Umbilical cord (tissue), 2 donors: ENCODE results near the gene MYO1E. TPM values are rescaled to one million over a fixed set of nuclear protein-coding genes. Genes with fewer than 3 reads are reported as not detected.

ENCODE experiments used
- DNase-seq: peaks from one replicate; pipeline ENCODE4 v3.0.0-alpha.2; 2015; ENCODE audit warnings: low spot score
- total RNA-seq: library from RNA; depleted of rRNA; stranded (reverse); fragments of >200 nt; gene quantifications from one replicate; pipeline ENCODE4 v1.2.3, GENCODE V29; 2014; ENCODE audit warnings: low replicate concordance; ENCODE audit not compliant: insufficient read depth

Gene MYO1E
- total RNA-seq, 1 donor from 2014 or later, result 103 TPM

- peak; percentile 32 for DNase-seq
Measured at GRCh38 chr15:59196416-59196815, 176.3 kb downstream of the MYO1E start.

- no peak for DNase-seq
Measured at GRCh38 chr15:59194639-59195325, 177.9 kb downstream of the MYO1E start.

- peak; percentile 93 for DNase-seq
Measured at GRCh38 chr15:59191855-59192237, 180.8 kb downstream of the MYO1E start.

- no peak for DNase-seq
Measured at GRCh38 chr15:59190291-59190690, 182.4 kb downstream of the MYO1E start.

- DNase-seq, result no peak
Measured at GRCh38 chr15:59189241-59189640, 183.4 kb downstream of the MYO1E start.

GRCh38 chr15:59186501-59186900, 186.2 kb downstream of the MYO1E start:
- DNase-seq, result no peak

- DNase-seq, result no peak
Measured at GRCh38 chr15:59185725-59186124, 186.9 kb downstream of the MYO1E start.

GRCh38 chr15:59180945-59181600, 191.6 kb downstream of the MYO1E start:
- no peak for DNase-seq

GRCh38 chr15:59179717-59180116, 193.0 kb downstream of the MYO1E start:
- DNase-seq, result no peak

- DNase-seq, result no peak
Measured at GRCh38 chr15:59178151-59178695, 194.4 kb downstream of the MYO1E start.

GRCh38 chr15:59177317-59177660, 195.4 kb downstream of the MYO1E start:
- peak; percentile 35 for DNase-seq

GRCh38 chr15:59176653-59177316, 195.9 kb downstream of the MYO1E start:
- DNase-seq, result no peak

GRCh38 chr15:59174835-59175831, 197.5 kb downstream of the MYO1E start:
- peak; percentile 61 for DNase-seq

- DNase-seq, result no peak
Measured at GRCh38 chr15:59174151-59174834, 198.4 kb downstream of the MYO1E start.

- DNase-seq, result no peak
Measured at GRCh38 chr15:59173194-59173593, 199.5 kb downstream of the MYO1E start.

- no peak for DNase-seq
Measured at GRCh38 chr15:59172289-59172901, 200.3 kb downstream of the MYO1E start.

GRCh38 chr15:59171067-59171397, 201.6 kb downstream of the MYO1E start:
- no peak for DNase-seq

GRCh38 chr15:59170295-59171066, 202.2 kb downstream of the MYO1E start:
- DNase-seq, result peak; percentile 86

- peak; percentile 39 for DNase-seq
Measured at GRCh38 chr15:59169251-59169708, 203.4 kb downstream of the MYO1E start.

- DNase-seq, result no peak
Measured at GRCh38 chr15:59168536-59168935, 204.1 kb downstream of the MYO1E start.
